Chondrocyte (in vitro differentiated cells): ENCODE results near the gene STYXL2. TPM values are rescaled to one million over a fixed set of nuclear protein-coding genes. Genes with fewer than 3 reads are reported as not detected.

Experiments
- DNase-seq: peaks from one replicate; pipeline ENCODE4 v3.0.0; 2021; ENCODE audit warnings: mixed read lengths, low spot score
- H3K27ac Mint-ChIP-seq: one replicate; pipeline ENCODE4 v1.8.0; 2021; ENCODE audit warnings: mild to moderate bottlenecking, moderate library complexity, mixed read lengths; ENCODE audit not compliant: unreplicated experiment
- H3K27me3 Mint-ChIP-seq: 2 replicates; pipeline ENCODE4 v1.8.0; 2021; ENCODE audit warnings: low read depth, mixed read lengths
- H3K36me3 Mint-ChIP-seq: 2 replicates; pipeline ENCODE4 v1.8.0; 2021; ENCODE audit warnings: low read depth, mixed read lengths
- H3K4me1 Mint-ChIP-seq: 2 replicates; pipeline ENCODE4 v1.8.0; 2021; ENCODE audit warnings: low read depth, mild to moderate bottlenecking, mixed read lengths
- H3K4me3 Mint-ChIP-seq: one replicate; pipeline ENCODE4 v1.8.0; 2021; ENCODE audit warnings: mild to moderate bottlenecking, moderate library complexity, mixed read lengths; ENCODE audit not compliant: unreplicated experiment
- H3K9me3 Mint-ChIP-seq: 2 replicates; pipeline ENCODE4 v1.8.0; 2021; ENCODE audit warnings: low read depth, mixed read lengths
- CTCF ChIP-seq: fragments of 200-600 bp; sonication (generic); IDR thresholded peaks from 2 replicates; pipeline ENCODE4 v1.5.0; 2021; ENCODE audit warnings: antibody characterized with exemption, mild to moderate bottlenecking, moderate library complexity
- total RNA-seq: library from RNA; stranded (reverse); gene quantifications from 3 replicates; pipeline ENCODE4 v1.2.1, GENCODE V29; 2021

Gene STYXL2
- total RNA-seq, 1 donor from 2014 or later, result 10.5 TPM

GRCh38 chr1:167126811-167127210, 32.9 kb downstream of the STYXL2 start:
- H3K4me1 Mint-ChIP-seq, result peaks cover 9% of the 10 kb centered on the region
- TF ChIP-seq CTCF, result no peak
- no peaks in the 10 kb centered on the region for H3K27me3 Mint-ChIP-seq
- no peak overlapping the region for H3K4me3 Mint-ChIP-seq
- no peaks in the 10 kb centered on the region for H3K9me3 Mint-ChIP-seq
- H3K27ac Mint-ChIP-seq, result no peak overlapping the region
- DNase-seq, result no peak
- peaks cover 23% of the 10 kb centered on the region for H3K36me3 Mint-ChIP-seq

- no peak for TF ChIP-seq CTCF
- no peak overlapping the region for H3K27ac Mint-ChIP-seq
Measured at GRCh38 chr1:167127236-167127635, 33.4 kb downstream of the STYXL2 start.

GRCh38 chr1:167127661-167128060, 33.8 kb downstream of the STYXL2 start:
- no peak for TF ChIP-seq CTCF
- peaks cover 3% of the 10 kb centered on the region for H3K4me1 Mint-ChIP-seq
- H3K9me3 Mint-ChIP-seq, result no peaks in the 10 kb centered on the region
- H3K27ac Mint-ChIP-seq, result no peak overlapping the region
- H3K36me3 Mint-ChIP-seq, result peaks cover 23% of the 10 kb centered on the region
- DNase-seq, result no peak
- no peak overlapping the region for H3K4me3 Mint-ChIP-seq
- H3K27me3 Mint-ChIP-seq, result no peaks in the 10 kb centered on the region

More at GRCh38 chr1:167127236-167127635, 33.4 kb downstream of the STYXL2 start:
- Mint-ChIP-seq H3K27me3 (no peaks in the 10 kb centered on the region), H3K36me3 (peaks cover 23% of the 10 kb centered on the region), H3K4me1 (peaks cover 5% of the 10 kb centered on the region), H3K9me3 (no peaks in the 10 kb centered on the region), H3K4me3 (no peak overlapping the region)
- no peak for DNase-seq

GRCh38 chr1:167128261-167129227, 34.7 kb downstream of the STYXL2 start:
- no peak overlapping the region for H3K27ac Mint-ChIP-seq
- TF ChIP-seq CTCF, result peak; percentile 71
- DNase-seq, result no peak
- H3K4me3 Mint-ChIP-seq, result no peak overlapping the region
- no peaks in the 10 kb centered on the region for H3K27me3 Mint-ChIP-seq
- H3K9me3 Mint-ChIP-seq, result no peaks in the 10 kb centered on the region
- H3K4me1 Mint-ChIP-seq, result peaks cover 3% of the 10 kb centered on the region
- H3K36me3 Mint-ChIP-seq, result peaks cover 23% of the 10 kb centered on the region

GRCh38 chr1:167130829-167131510, 37.1 kb downstream of the STYXL2 start:
- no peak for DNase-seq
- no peak for TF ChIP-seq CTCF
- Mint-ChIP-seq H3K36me3 (peaks cover 15% of the 10 kb centered on the region), H3K27ac (no peak overlapping the region), H3K4me1 (peaks cover 25% of the 10 kb centered on the region), H3K9me3 (no peaks in the 10 kb centered on the region), H3K27me3 (no peaks in the 10 kb centered on the region), H3K4me3 (no peak overlapping the region)
